ENCODE measurements around the gene C1orf74. TPM values are rescaled to one million over a fixed set of nuclear protein-coding genes. Genes with fewer than 3 reads are reported as not detected.

The C1orf74 gene
- total RNA-seq, 1 experiment from 2014 or later, result 5.6 TPM

DNA sequence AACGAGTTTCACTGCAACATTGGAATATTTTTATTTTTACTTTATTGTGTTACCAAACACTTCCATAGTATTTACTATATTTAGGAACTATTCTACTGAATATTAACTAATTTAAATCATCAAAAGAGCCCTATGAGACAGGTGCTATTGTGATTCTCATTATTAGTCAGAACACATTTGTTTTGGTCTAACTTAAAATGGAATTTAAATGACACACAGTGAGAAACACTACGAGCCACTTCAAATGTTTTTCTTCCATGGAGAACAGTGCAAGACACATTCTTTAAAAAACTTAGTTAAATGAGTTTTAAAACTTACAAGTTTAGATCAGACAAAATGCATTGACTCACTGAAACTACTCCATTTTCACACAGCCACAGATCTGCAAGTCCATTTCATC lies 35.2 kb downstream of the C1orf74 start:
- Histone ChIP-seq H3K4me1 (ENCODE audit: control insufficient read depth in 1 of 2, insufficient read depth in 2 of 2, low read length in 2 of 2) (peaks cover 0 to 14% of the 10 kb centered on the region in 2 experiments; a peak in 2 of 4 replicates), H3K79me2 (ENCODE audit: insufficient read depth, low read length) (no peaks in the 10 kb centered on the region), H3K36me3 (ENCODE audit: control insufficient read depth in 1 of 2, insufficient read depth in 2 of 2, low read length in 2 of 2) (no peaks in the 10 kb centered on the region), H3K4me3 (replicated peaks in 1 of 2; ENCODE audit: low read depth in 1 of 2, low read length in 2 of 2) (no peak overlapping the region), H3K27ac (ENCODE audit: low read depth, low read length) (no peak overlapping the region), H3K9ac (ENCODE audit: low read length) (no peak overlapping the region), H2AFZ (ENCODE audit: low read depth, low read length, poor library complexity, severe bottlenecking) (peak overlapping the region; percentile 89), H4K20me1 (ENCODE audit: insufficient read depth) (no peaks in the 10 kb centered on the region), H3K9me2 (ENCODE audit: insufficient read depth) (no peaks in the 10 kb centered on the region), H3K9me3 (ENCODE audit: control insufficient read depth in 1 of 2, insufficient read depth in 1 of 2, low read depth in 1 of 2, low read length in 2 of 2) (no peaks in the 10 kb centered on the region), H3K4me2 (ENCODE audit: low read length) (no peak overlapping the region), H3K27me3 (ENCODE audit: insufficient read depth, low read length) (no peaks in the 10 kb centered on the region)
- no TSS peak for BruUV-seq (replicated peaks)
- DNase-seq (ENCODE audit: low read depth, low spot score) (no peak), ATAC-seq (no peak)
- TF ChIP-seq FOSL1 (IDR thresholded peaks at IDR 0.05; ENCODE audit: low read depth) (no peak), SP1 (IDR thresholded peaks at IDR 0.05; ENCODE audit: low read depth) (no peak), ZBTB33 (IDR thresholded peaks at IDR 0.05; ENCODE audit: extremely low read depth, insufficient replicate concordance, low read length) (no peak), RAD21 (IDR thresholded peaks at IDR 0.05; ENCODE audit: low read depth) (no peak), SIN3A (IDR thresholded peaks at IDR 0.05; ENCODE audit: low read depth) (no peak), ZFX (IDR thresholded peaks at IDR 0.05) (no peak), YY1 (IDR thresholded peaks at IDR 0.05; ENCODE audit: extremely low read depth, insufficient replicate concordance, low read depth, low read length) (no peak), CEBPB (IDR thresholded peaks at IDR 0.05; ENCODE audit: low read depth) (no peak), EGR1 (IDR thresholded peaks at IDR 0.05; ENCODE audit: low read depth) (no peak), POLR2AphosphoS5 (IDR thresholded peaks at IDR 0.05; ENCODE audit: low read depth, low read length) (no peak), CBX3 (IDR thresholded peaks at IDR 0.05; ENCODE audit: low read depth) (no peak), SRF (IDR thresholded peaks at IDR 0.05; ENCODE audit: low read depth) (no peak)
- ChIA-PET RAD21 (ENCODE audit: low non-redundant PET in 1 of 2, low total read pairs in 2 of 2, uncharacterized antibody in 2 of 2, unreplicated experiment in 2 of 2) (no interaction called here), CTCF (interaction anchor here (1.4 to 2.0 kb wide), 6 partner anchors 11 to 180 kb away, joined by 3 to 11 read pairs (median 7); no protein-coding TSS in a partner anchor), POLR2A (no interaction called here)
- intact Hi-C loops (cut with micrococcal nuclease), result no loop called here
